HL-60/S4 (cell line): Measurements from ENCODE around the gene ZIC5.

ENCODE experiments used
- in situ Hi-C: fragments of 300-500 bp; cut with MboI; formaldehyde crosslinking; loops from 2 replicates; pipeline ENCODE4 v1.14.3; 2022; ENCODE audit warnings: low sequenced_read_pairs

Gene ZIC5

GRCh38 chr13:99971576-99972189, at the start of gene ZIC5:
TSS of gene ZIC5 (minus strand) at chr13:99971767. CDS start at chr13:99971603, 164 bp downstream.
- in situ Hi-C loops, result no loop called here

GRCh38 chr13:100019780-100020356, 48.3 kb upstream of the ZIC5 start:
- in situ Hi-C loops, result no loop called here

DNA sequence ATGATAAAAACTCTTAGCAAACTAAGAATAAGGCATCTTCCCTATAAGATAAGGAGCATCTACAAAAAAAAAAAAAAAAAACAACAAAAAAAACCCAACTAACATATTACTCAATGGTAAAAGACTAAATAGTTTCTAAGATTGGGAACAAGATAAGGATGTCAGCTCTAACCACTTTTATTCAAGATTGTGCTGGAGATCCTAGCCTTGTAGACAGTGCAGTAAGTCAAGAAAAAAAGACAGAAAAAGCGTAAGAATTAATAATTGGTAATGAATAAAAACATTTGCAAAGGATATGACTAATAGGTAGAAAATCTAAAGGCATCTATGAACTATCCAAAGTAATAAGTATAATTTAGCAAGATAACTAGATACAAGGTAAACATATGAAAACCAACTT, 43.1 kb upstream of the ZIC5 start:
- in situ Hi-C loops, result no loop called here

DNA sequence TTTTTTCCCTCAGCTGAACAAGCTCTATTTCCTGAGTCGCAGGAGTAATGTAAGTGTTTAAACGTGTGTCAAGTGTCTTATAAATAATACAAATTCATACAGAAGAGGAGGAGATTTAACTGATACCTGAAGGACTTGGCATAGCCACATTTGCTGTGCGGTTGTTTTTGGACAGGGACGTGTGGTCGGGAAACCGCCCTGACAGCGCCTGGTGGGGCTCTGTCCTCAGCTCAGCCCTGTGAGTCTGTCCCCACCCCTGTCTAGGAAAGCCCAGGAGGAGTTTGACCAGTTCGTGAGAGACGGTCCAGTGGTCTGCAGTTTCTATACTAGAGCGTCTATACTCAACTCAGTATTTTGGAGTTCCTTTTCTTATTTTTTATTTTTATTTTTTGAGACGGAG, 26.7 kb upstream of the ZIC5 start:
- in situ Hi-C loops, result no loop called here

- in situ Hi-C loops, result no loop called here
Observed at GRCh38 chr13:99997702-99998214, 26.2 kb upstream of the ZIC5 start.

DNA sequence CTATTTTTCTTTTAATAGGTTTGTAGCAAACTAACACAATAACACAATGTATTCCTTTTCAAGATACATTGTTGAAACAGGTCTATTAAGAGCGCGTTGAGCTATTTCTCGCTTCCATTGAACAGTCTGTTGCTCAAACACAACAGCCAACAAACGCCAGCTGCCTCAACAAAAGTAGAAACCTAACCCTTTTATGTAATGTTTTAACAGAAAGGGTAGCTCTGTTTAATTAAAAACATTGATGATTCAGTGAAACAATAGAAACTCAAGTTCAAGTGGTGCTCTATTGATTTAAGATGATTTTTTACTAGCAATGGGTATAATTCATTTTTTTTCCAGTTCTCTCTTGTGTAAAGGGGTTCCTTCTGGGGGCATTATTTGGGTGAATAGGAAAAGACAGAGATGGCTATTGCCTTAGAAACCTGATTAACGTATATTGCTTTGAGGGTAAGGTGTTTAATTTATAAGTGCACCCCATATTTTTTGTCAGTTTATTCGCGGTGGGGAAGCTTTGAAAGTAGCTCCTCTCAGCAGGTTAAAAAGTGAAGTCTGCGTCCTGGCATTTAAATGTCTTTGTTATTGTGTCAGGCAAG, 24.9 kb upstream of the ZIC5 start:
- in situ Hi-C loops, result no loop called here

DNA sequence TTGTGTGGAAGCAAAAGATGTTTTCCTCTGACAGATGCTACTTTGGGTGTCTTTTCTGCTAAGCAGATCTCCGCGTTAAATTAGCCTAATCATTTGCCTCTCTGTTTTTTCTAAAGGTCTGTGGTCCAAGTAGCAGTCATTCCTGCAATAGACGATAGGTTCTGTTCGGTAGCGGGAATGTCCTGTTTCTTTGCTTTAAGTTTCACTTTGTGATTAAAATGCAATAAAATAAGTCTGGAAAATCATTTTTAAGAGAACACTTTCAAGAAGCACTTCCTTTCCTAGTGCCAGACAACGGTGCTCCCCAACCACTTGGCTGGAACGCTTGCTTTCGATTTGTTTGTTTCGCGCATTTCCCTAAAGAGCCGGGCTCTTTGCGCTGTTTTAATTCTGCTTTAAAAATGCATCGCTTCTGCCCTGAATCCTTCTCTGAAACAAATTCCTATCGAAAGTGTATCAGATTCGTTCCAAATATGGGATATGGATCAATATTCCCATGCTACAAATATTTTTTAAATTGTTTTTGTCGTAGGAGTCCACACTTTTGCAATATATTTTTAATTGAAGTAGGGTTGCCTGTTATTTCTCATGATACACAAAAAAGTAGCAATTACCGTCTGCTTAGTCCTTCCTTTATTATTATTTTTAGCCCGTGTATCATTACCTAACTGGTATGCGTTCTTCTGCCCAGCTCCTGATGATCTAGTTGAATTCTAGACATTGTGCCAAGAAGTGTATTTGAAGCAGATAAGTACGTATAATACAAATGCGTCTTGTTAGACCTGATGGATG, 24.2 kb upstream of the ZIC5 start:
- in situ Hi-C loops, result no loop called here

- in situ Hi-C loops, result no loop called here
Observed at GRCh38 chr13:99995104-99995588, 23.6 kb upstream of the ZIC5 start.

- in situ Hi-C loops, result no loop called here
Observed at GRCh38 chr13:99994638-99995020, 23.1 kb upstream of the ZIC5 start.

DNA sequence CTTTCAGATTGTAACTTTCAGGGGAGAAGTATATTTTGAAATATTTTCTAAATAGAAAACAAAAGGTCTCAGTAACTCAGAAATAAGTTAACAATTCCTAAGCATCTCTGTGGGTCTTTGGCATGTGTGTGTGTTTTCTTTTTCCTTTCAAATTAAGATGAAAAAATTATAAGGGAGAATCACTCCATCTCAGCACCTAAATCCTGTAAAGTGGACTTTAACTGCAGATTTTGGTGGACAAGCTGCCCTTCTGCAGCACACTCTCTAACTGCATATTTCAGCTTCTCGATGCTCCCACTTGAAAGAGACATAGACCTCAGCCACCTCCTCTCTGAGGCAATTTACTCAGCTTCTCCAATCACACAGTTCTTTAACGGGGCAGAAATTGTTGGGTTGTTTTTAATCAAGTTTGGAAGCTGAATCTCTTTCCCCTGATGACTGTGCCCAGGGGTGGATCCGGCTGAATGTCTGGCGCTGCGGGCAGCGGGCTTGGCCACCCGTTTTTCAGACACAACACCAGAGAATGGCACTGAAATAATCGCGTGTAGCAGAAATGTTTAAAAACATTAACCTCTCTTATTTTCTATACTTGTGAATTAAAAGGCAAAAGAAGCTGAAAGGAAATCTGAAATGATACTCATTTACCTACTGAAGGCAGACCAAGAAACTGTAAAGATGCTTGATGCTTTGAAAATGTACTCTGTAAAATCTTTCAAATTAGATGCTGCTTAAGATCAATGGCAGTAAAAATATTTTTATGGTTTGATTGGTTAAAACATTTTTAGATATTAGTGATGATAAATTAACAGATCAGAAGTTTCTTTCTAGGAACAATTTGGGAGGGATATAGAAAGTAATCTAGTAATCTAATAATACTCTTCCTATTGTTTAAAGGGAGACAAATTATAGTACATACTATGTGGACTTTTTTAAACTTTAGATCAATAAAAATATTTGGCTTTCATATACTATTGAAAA, 22.4 kb upstream of the ZIC5 start:
- in situ Hi-C loops, result no loop called here

- in situ Hi-C loops, result no loop called here
Observed at GRCh38 chr13:99992949-99993351, 21.4 kb upstream of the ZIC5 start.

GRCh38 chr13:99991828-99992775, 20.5 kb upstream of the ZIC5 start:
- in situ Hi-C loops, result no loop called here

- in situ Hi-C loops, result no loop called here
Observed at GRCh38 chr13:99991013-99991827, 19.7 kb upstream of the ZIC5 start.

DNA sequence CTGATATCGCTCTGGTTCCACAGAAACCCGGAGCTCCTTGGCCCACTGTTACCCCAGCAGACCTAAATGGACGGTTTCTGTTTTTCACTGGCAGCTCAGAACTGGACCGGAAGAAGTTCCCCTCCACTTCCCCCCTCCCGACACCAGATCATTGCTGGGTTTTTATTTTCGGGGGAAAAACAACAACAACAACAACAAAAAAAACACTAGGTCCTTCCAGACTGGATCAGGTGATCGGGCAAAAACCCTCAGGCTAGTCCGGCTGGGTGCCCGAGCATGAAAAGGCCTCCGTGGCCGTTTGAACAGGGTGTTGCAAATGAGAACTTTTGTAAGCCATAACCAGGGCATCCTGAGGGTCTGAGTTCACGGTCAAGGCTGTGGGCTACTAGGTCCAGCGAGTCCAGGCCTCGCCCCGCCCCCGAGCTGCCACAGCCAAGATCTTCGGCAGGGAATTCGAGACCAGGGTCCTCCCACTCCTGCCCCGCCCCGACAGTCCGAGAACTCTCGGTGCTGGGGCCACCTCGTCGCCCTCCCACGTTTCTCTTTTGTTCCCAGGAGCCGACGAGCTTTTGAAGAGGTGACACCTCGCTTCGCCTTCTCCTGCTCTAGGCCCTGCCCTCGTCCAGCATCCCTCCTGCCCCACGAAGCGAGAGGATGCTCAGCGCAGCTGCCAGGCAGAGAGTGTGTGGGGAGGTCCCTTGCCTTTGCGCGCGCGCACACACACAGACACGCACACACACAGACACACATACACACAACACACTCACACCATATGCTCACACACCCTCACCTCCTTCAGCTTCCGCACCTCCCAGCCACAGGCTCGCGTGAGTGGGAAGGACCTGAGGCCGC, 18.8 kb upstream of the ZIC5 start:
- in situ Hi-C loops, result no loop called here

GRCh38 chr13:99989276-99990125, 17.9 kb upstream of the ZIC5 start:
- in situ Hi-C loops, result no loop called here

DNA sequence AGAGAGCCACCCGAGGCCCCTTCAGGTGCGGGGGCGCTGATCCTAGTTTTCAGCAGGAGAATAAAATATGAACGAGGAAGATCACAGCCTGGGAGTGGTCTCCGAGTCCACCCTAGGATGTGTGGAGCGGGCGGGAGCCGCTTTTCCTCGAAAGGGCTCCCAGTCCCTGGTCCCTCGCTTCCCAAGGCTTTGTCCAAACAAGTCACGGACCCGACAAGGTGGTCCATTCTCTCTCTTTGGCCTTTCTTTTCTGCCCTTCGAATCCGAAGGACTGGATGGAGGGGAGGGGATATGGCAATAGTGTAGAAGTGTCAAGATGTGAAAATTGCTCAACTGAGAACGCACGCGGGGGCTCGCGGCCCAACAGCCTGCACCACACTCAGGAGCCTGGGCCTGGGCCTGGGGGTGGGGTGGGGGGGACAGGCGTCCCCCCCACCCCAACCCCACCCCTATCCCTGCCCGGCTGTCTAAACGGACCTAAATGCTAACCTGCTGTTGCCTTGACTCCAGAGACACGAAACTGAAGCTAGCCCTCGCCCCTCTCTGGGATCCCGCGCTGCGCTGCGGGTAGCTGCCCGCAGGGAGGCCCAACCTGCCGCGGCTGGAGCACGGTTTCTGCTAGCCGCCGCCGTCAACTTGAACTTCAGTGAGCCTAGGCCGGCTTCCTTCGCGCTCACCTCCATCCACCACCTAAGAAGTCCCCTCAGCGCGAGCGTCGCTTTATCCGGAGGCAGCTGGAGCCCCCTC, 17.1 kb upstream of the ZIC5 start:
- in situ Hi-C loops, result no loop called here
